ENCODE data around the gene STK24. TPM values are rescaled to one million over a fixed set of nuclear protein-coding genes. Genes with fewer than 3 reads are reported as not detected.

The STK24 gene
- total RNA-seq, 4 donors from 2014 or later: 29.7 to 73.5 (median 62.6) TPM

GRCh38 chr13:98457053-98457452 lies 119.9 kb downstream of the STK24 start:
- no peaks in the 10 kb centered on the region for H3K9me3 ChIP-seq
- H3K27ac ChIP-seq: no peak overlapping the region
- peaks cover under 1 to 8% of the 10 kb centered on the region in 2 donors for H3K4me1 ChIP-seq
- DNase-seq: no peak
- intact Hi-C loops (cut with DNase I; ENCODE audit: low total_unique reads): no loop called here
- TF ChIP-seq POLR2A (IDR thresholded peaks at IDR 0.05): no peak
- no peak for TF ChIP-seq CTCF (IDR thresholded peaks at IDR 0.05)
- H3K4me3 ChIP-seq: no peak overlapping the region
- H3K36me3 ChIP-seq: no peaks in the 10 kb centered on the region
- no peaks in the 10 kb centered on the region for H3K27me3 ChIP-seq

- peak overlapping the region; percentile 79 to 80 for H3K27ac ChIP-seq
- no peak overlapping the region for H3K4me3 ChIP-seq
- DNase-seq: no peak
- no peaks in the 10 kb centered on the region for H3K36me3 ChIP-seq
- intact Hi-C loops (cut with DNase I; ENCODE audit: low total_unique reads): no loop called here
- no peaks in the 10 kb centered on the region for H3K27me3 ChIP-seq
- TF ChIP-seq CTCF (IDR thresholded peaks at IDR 0.05) (no peak), POLR2A (IDR thresholded peaks at IDR 0.05) (no peak)
- H3K9me3 ChIP-seq: no peaks in the 10 kb centered on the region
- H3K4me1 ChIP-seq: peaks cover 4 to 8% of the 10 kb centered on the region in 2 donors
Observed at GRCh38 chr13:98456413-98456845, 120.5 kb downstream of the STK24 start.

GRCh38 chr13:98454389-98454881 lies 122.5 kb downstream of the STK24 start:
- no peak for TF ChIP-seq CTCF (IDR thresholded peaks at IDR 0.05)
- peak in 1 of 2 donors; percentile 10 for TF ChIP-seq POLR2A (IDR thresholded peaks at IDR 0.05)
- intact Hi-C loops (cut with DNase I; ENCODE audit: low total_unique reads): no loop called here
- DNase-seq: no peak
- Histone ChIP-seq H3K36me3 (no peaks in the 10 kb centered on the region), H3K9me3 (no peaks in the 10 kb centered on the region), H3K27ac (peak overlapping the region; percentile 79 to 80), H3K4me1 (peaks cover 14 to 18% of the 10 kb centered on the region in 2 donors), H3K27me3 (no peaks in the 10 kb centered on the region), H3K4me3 (no peak overlapping the region)

- H3K9me3 ChIP-seq: no peaks in the 10 kb centered on the region
- no peak overlapping the region for H3K4me3 ChIP-seq
- H3K4me1 ChIP-seq: peaks cover 14 to 18% of the 10 kb centered on the region in 2 donors
- no peaks in the 10 kb centered on the region for H3K27me3 ChIP-seq
- intact Hi-C loops (cut with DNase I; ENCODE audit: low total_unique reads): no loop called here
- DNase-seq: no peak
- H3K36me3 ChIP-seq: no peaks in the 10 kb centered on the region
- peak overlapping the region; percentile 79 to 80 for H3K27ac ChIP-seq
- no peak for TF ChIP-seq CTCF (IDR thresholded peaks at IDR 0.05)
- TF ChIP-seq POLR2A (IDR thresholded peaks at IDR 0.05): no peak
Observed at GRCh38 chr13:98452851-98453843, 123.8 kb downstream of the STK24 start.
